HG03175 (cell line): ENCODE data around the gene TREML4.

Experiments used
- ATAC-seq: cut with Tn5 transposase; IDR thresholded peaks from one replicate; pipeline ENCODE4 v1.9.1; 2021; ENCODE audit warnings: mild to moderate bottlenecking, moderate library complexity; ENCODE audit not compliant: unreplicated experiment

The TREML4 gene

GRCh38 chr6:41280381-41281057, 52.4 kb downstream of the TREML4 start:
- no peak for ATAC-seq

GRCh38 chr6:41283600-41283999, 55.5 kb downstream of the TREML4 start:
- ATAC-seq, result no peak

- ATAC-seq, result no peak
Measured at GRCh38 chr6:41284726-41285125, 56.6 kb downstream of the TREML4 start.

GRCh38 chr6:41286544-41287346, 58.6 kb downstream of the TREML4 start, which contains the start of gene TREM1:
TREM1 (minus strand) TSS chr6:41286682; CDS start chr6:41286655, 27 bp downstream.
- ATAC-seq, result no peak

- ATAC-seq, result peak; percentile 59
Measured at GRCh38 chr6:41288030-41288753, 60.0 kb downstream of the TREML4 start.
